WTC11 (cell line): Measurements from ENCODE around the gene RASGRF2.

Source experiments
- CTCF ChIP-seq: fragments of 200-600 bp; IDR thresholded peaks from 2 replicates; pipeline ENCODE4 v1.8.0; 2022; ENCODE audit warnings: antibody characterized with exemption
- ESRRA ChIP-seq: sonication (generic); formaldehyde crosslinking; IDR thresholded peaks from 2 replicates; pipeline ENCODE4 v1.8.1; 2022; ENCODE audit warnings: mild to moderate bottlenecking, missing genetic modification reagents, borderline replicate concordance
- IRF1 ChIP-seq: sonication (generic); formaldehyde crosslinking; IDR thresholded peaks from 2 replicates; pipeline ENCODE4 v1.8.0; 2023; ENCODE audit warnings: missing genetic modification reagents
- JUN ChIP-seq: sonication (generic); formaldehyde crosslinking; IDR thresholded peaks from 2 replicates; pipeline ENCODE4 v1.8.0; 2023; ENCODE audit warnings: mild to moderate bottlenecking, missing genetic modification reagents

GRCh38 chr5:80920333-80920732, 39.8 kb upstream of the RASGRF2 start:
- no peak for TF ChIP-seq ESRRA (CRISPR knock-in tag)
- no peak for TF ChIP-seq IRF1 (CRISPR knock-in tag)
- TF ChIP-seq JUN (CRISPR knock-in tag), result no peak
- TF ChIP-seq CTCF, result no peak
